Activated CD8-positive, alpha-beta memory T cell treated with anti-CD3 and anti-CD28 coated beads, Interleukin-2, amount 50 U/mL, for 48 hours (primary cell): ENCODE measurements around the gene SREK1.

Source experiments
- DNase-seq: peaks from one replicate; pipeline ENCODE4 v3.0.0-alpha.2; 2020

The SREK1 gene

GRCh38 chr5:66224773-66225553, 80.9 kb downstream of the SREK1 start:
- no peak for DNase-seq

GRCh38 chr5:66230551-66230950, 86.5 kb downstream of the SREK1 start:
- no peak for DNase-seq

- no peak for DNase-seq
These were observed 87.4 kb downstream of the SREK1 start for GRCh38 chr5:66231508-66231907.

GRCh38 chr5:66232275-66232674, 88.2 kb downstream of the SREK1 start:
- DNase-seq: no peak

GRCh38 chr5:66232706-66233445, 88.8 kb downstream of the SREK1 start:
- DNase-seq: no peak
